CD4-positive, alpha-beta T cell treated with Interleukin-10 for 1 hour (primary cell): ENCODE data around the gene HOXB2.
A peak's percentile ranks its signal among the peaks of the same experiment; 100 is the strongest.
"Not testable (repeated sequence)": the region's sequence is repeated elsewhere in the genome, so short reads cannot be mapped to it uniquely, and the experiment has no call there.

Experiments used
- DNase-seq: peaks from one replicate; pipeline ENCODE4 v3.0.0-alpha.2; 2020

HOXB2 gene

DNA sequence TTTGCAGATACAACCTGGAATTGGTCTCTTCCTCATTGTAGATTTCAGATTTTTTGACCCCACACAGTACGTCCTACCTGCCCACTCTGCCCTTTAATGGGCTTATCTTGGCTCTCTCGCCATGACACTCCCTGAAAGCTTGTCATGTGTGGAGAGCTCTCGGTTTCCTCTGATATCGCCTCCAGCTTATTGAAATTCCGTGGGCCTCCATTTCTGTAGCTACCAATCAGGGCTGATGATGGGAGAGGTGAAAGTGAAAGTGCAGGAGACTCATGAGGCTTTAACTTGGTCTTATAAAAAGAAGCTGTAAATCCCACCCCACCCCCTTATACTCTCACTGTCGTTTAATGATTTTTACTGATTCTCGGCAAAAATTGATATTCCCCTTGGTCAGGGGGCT lies 31.8 kb downstream of the HOXB2 start:
- DNase-seq, result peak; percentile 46

DNA sequence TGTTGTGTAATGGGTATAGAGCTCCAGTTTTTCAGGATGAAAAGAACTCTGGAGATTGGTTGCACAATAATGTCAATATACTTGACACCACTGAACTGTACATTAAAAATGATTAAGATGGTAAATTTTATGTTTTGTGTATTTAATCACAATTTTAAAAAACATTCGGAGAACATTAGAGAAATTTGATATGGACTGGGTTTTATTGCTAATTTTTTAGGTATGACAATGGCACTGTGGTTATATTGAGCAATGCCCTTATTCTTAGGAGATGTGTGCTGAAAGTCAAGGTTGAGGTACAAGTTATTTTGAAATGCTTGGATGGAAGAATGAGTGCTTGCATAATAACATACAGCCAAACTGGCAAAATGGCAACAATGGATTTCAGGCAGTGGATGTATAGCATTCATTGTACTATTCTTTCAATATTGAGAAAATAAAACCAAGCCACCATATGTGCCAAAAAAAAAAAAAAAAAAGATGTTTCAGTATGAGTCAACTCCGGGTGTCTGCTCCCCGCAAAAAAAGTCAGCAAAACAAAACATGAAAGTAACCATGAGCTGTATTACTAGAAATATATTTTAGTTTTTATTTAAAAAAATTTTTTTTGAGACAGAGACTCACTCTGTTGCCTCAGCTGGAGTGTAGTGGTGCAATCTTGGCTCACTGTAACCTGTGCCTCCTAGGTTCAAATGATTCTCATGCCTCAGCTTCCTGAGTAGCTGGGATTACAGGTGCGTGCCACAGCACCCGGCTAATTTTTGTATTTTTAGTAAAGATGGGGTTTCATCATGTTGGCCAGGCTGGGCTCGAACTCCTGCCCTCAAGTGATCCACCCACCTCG lies 33.9 kb downstream of the HOXB2 start:
- DNase-seq, result peak; percentile 59

DNA sequence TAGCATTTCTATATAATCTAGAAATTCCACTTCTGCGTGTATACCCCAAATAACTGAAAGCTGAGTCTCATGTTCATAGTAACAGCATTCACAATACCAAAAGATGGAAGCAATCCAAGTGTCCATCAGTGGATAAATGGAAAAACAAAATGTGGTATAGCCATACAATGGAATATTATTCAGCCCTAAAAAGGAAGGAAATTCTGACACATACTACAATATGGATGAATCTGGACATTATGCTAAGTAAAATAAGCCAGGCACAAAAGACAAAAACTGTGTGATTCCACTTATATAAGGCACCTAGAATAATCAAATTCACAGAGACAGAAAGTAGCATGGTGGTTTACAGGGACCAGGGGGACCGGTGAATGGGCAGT lies 34.5 kb downstream of the HOXB2 start:
- DNase-seq, result no peak

DNA sequence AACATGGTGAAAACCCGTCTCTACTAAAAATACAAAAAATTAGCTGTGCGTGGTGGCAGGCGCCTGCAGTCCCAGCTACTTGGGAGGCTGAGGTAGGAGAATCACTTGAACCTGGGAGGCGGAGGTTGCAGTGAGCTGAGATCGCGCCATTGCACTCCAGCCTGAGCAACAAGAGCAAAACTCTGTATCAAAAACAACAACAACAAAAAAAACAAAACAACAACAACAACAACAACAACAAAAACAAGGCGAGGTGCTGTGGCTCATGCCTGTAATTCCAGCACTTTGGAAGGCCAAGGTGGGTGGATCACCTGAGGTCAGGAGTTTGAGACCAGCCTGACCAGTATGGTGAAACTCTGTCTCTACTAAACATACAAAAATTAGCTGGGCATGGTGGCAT lies 35.2 kb downstream of the HOXB2 start:
- not testable (repeated sequence) for DNase-seq

DNA sequence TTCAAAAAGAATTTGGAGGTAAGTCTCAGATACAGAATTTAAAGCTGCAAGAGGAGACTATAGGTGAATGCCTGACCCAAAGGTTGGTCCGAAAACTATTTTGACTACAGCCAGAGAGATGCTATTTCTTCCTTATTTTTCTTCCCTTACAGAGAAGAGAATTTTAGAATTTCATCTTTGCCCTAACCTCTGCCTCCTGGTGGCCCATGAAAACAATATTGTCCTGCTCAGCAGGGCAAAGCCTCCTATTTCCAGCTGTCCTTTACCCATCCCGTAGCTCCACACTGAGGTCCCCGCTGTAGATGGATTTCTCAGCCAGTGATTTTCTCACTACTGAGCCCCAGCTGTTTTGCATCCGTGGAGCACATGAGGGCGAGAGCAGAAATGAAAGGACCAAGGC lies 38.7 kb downstream of the HOXB2 start:
- DNase-seq, result no peak

DNA sequence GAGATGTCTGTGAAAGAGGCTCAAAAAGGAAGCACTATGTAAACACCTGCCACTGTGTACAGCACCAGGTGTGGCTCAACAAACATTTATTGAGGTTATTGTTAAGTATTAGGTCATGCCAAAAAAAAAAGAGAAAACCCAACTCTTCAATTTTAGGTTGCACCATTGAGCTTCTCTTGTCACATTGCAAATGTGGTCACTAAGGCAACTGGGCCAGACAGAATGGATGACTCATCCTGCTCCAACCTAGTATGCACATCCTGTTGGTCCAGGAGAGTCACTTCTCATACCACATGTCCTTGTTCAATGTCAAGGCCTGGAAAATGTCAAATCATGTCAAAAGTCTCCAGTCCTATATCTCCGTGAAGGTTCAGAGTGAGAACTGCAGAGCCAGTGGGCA lies 39.1 kb downstream of the HOXB2 start:
- peak; percentile 74 for DNase-seq

DNA sequence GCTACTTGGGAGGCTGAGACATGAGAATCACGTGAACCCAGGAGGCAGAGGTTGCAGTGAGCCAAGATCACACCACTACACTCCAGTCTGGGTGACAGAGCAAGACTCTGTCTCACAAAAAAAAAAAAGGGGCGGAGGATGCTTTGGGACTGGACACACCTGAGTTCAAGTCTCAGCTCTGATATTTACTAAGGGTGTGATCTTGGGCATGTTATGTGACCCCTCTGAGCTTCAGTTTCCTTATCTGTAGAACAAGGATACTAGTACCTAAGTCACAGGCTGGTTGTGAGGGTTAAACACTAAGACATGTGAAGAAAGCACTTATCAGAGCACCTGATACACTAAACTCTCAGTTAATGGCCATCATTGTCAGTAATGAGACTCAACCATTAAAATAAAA lies 40.0 kb downstream of the HOXB2 start:
- DNase-seq, result no peak

DNA sequence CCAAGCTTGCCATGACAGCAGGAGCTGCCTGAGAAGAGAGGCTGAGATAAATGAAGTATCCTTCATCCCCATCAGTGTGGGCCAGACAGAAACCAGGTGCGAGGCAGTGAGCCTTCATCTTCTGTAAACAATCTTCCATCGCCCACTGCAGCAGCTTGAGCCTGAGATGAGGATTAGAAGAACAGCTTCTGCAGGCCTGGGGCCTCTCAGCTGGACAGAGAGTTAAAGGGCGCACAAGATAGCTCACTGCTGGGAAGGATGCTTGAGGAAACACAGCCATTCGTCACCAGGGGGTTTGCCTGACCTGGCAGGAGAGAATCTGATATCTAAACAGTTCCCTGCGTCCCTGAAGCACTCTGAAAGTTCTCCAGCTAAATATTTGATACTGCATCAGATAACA lies 41.2 kb downstream of the HOXB2 start:
- DNase-seq, result no peak

DNA sequence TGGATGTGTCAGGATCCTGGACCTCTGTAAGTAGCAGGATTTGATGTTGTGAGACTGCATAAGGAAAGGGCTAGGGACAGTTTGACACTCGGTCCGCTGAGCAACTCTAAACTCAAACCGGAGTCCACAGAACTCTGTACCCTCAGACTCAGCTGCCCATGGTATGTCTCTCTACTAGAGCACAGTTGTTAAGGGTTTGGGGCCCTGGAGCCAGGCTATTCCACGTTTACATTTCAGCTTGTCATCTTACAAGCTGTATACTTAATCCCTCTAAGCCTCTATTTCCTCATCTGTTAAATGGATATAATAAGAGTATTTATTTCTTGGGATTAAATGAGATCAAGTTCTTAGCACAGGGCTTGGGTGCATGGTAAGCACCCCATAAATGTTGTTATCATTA lies 42.0 kb downstream of the HOXB2 start:
- DNase-seq, result no peak

DNA sequence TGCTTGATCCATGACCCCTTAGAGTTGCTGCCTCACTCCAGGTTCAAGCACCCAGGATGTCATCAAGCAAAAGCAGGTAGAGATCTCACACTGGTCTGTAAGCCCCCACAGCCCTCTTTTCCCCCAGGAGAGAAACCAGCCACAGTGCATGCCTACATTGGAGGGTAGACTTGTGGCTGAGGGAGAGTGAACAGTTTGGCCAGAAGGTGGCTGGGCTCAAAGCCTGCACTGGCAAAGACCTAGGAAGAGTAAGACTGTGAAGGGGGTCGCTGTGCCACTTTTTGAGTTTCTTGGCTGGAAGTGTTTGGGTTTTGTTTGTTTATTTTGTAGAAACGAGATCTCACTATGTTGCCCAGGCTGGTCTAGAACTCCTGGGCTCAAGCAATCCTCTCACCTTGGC lies 42.6 kb downstream of the HOXB2 start:
- DNase-seq, result no peak

DNA sequence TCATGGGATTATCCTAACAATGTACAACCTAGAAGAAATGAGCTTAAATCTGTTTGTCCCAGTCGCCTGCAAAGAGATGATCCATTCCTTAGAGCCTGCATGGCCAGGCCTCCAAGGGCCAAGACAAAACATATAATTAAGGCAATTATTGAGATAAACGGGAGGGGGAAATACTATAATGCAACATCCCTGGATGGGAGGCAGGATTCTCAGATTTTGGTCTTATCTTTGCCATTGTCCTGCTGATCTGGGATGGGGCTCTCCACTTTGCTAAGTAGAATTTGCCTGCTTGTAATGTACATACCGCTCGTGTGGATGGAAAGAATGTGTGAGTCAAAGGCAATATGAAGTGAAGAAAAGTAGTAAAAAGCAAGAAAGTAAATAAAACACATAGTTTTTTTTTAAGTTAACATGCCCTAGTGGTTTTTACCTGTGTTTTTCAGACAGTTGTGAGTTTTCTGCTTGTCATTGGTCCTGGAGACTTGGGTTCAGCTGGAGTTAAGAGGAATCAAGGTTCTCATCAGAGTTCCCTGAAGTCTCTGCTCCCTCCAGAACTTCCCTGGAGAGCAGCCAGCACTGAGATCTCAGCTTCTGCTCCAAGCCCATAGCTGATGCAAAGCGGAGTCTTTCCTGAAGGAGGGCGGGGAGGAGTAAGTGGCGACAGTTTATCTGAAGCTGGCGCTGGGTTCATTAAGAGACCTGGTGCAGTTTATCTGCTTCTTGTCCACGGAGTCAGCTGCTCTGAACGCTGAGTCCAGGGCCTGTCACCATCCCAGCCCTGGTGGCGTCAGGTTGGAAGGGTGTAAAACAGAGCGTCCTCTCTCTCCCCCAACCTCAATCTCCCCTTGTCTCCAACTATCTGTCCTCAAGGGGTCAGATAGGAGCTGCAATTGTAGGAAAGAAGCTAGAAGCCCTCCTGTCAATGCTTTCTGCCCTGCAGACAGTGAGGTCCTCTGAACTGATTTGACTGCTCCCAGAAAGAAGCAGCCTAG lies 44.2 kb downstream of the HOXB2 start:
- DNase-seq, result no peak

DNA sequence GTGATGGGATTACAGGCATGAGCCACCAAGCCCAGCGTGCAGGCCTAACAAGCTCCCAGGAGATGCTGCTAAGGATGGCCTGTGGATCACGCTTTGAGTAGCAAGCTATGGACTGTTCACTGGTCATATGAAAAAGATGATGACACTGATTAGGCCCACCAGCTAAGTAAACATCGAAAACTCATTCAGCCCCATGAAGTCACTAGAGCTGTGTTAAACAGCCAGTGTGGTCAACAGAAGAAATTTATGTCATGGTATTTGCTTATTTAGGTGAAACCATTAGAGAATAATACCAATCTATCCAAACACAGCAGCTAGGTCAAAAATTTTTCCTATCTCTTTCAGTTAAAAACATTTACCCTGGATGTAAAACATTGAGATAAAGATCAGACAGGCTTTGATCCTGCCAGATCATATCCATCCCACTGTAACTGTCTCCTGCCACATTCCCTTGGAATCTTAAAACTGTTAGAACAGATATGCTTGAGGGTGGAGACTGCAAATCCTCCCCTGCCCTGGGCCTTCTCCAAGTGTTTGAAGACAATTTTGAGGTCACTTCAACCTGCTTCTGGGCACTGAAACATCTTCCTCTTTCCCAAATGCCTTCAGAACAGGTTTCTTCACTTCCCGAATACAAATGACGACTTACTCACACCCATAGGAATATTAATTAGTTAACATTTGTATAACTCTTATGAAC lies 45.0 kb downstream of the HOXB2 start:
- DNase-seq, result no peak

DNA sequence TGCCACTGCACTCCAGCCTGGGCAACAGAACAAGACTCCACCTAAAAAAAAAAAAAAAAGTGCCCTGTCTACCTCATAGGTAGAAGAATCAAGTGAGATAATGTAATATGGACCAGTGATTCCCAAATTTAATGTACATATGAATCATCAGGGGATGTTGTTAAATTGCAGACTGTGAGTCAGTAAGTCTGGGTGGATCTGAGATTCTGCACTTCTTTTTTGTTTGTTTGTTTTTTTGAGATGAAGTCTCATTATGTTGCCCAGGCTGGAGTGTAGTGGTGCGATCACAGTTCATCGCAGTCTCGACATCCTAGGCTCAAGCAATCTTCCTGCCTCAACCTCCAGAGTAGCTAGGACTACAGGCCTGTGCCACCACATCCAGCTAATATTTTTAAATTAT lies 45.7 kb downstream of the HOXB2 start:
- DNase-seq, result no peak

DNA sequence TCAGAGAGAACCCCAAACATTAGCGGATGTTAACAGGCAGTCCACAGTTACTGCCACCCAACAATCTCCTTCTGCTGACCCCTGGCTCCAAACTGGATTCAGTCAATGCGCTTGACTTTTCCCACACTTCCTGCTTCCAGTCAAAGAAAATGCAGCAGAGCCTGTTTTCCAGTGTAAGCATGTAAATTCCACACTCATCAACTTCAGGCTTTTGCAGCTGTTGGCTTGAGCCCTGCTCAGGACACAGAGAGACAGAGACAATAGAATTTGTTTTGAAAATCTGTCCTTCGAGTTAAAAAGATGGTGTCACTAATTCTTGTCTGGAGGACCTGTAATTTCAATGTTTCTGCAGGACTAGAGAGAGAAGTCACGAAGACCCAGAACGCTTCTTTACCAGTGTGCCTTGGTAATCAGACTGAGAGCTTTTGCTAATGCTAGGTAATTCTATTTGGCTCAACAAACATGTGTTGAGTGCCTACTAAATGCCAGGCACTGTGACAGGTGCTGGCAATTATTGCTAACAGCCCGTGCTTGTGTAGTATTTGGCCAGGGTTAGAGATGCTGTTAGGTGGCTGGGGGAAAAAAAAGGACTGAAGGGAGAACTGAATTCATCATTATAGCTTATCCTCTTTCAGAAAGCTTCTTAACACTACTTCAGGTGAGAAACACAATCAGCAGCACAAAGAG lies 46.6 kb downstream of the HOXB2 start:
- no peak for DNase-seq

DNA sequence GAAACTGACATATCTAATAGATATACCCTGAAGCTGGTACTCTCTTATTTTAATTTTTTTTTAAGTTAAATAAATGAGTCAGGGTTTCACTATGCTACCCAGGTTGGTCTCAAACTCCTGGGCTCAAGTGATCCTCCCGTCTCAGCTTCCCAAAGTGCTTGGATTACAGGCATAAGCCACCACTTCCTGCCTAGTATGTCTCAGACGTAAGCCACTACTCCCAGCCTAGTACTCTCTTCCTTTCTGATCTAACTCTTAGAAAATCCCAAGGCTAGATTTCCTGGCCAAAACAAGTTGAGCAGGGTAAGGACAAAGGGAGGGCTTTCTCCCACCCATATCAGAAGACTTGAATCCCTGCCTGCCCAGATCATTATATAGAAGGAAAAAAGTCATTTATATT lies 47.8 kb downstream of the HOXB2 start:
- DNase-seq, result no peak

DNA sequence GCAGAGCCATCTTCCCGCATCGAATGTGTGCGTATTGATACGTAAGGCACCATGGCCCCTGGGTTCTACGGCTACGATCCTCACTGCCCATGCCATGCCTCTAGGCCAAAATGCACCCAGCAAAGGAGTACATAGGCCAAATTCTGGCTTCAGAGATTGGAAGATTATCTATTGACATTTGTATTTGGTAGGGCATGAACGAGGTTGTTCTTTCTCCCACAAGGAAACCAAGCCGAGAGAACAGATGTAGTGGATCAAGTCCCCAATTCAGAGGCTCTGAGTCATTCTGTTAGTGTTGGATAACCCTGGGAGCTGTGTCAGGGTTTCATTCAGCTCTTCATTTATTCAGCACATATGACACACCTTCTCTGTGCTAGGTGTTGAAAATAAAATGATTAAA lies 50.6 kb downstream of the HOXB2 start:
- DNase-seq, result no peak
